AG04449 (cell line): Measurements from ENCODE around the gene SLC25A47.

Source experiments
- CTCF ChIA-PET: fragments of 350-600 bp; formaldehyde crosslinking; extraction: SDS; loops from one replicate; lab custom pipeline; 2021; ENCODE audit warnings: antibody characterized with exemption; lab: Yijun Ruan, JAX
- POLR2A ChIA-PET: fragments of 400-600, 350-600 bp; formaldehyde crosslinking; extraction: SDS; loops from one replicate; lab custom pipeline; 2020; ENCODE audit warnings: antibody characterized with exemption, inconsistent platforms; lab: Yijun Ruan, JAX
- DNase-seq: peaks from one replicate; pipeline ENCODE4 v3.0.0-alpha.2; 2010; ENCODE audit warnings: low read depth, low spot score
- H3K4me3 ChIP-seq: 2 replicates; pipeline ENCODE4 v1.5.1; 2011; ENCODE audit warnings: low read depth, mild to moderate bottlenecking, control low read depth, low read length
- CTCF ChIP-seq: IDR thresholded peaks from one replicate; pipeline ENCODE4 v1.5.1; 2011; ENCODE audit warnings: mild to moderate bottlenecking, moderate library complexity, low read length, control low read depth, inconsistent platforms; ENCODE audit not compliant: insufficient read depth; ENCODE audit errors: missing control alignments

SLC25A47 gene

DNA sequence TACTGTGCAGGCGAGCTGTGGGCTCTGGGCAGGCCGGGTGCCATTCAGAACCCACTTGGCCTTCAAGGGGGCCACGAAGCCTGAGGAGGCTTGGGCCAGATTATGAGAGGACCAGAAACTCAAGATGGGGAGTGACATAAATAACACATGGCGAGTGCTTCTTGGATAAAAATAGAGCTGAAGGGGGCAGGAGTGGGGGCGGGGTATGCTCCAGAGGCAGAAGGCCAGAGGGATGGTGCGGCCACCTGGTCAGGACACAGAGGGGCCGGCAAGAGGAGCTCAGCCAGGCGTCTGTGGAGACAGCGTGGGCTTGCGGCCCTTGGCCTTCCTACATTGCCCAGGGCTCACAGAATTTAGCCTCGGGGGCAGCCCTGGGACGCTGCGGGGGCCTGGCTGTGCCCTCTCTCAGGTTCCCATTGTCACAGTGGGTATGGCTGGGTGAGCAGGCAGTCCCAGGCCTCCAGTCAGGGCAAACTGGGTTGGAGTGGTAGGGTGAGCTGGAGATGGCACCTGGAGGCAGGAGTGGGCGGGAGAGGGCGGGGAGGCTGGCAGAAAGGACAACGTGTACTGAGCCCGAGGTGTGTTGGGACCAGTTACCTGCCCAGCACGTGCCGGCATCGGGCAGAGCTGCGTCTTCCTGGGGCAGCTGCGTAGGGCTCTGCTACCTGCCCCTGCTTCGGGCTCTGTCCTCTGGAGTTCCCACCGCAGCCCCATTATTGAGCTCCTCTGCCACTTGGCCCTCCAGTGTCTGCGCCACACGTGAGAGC lies 9.5 kb upstream of the SLC25A47 start:
- TF ChIP-seq CTCF = no peak
- H3K4me3 ChIP-seq = no peak overlapping the region
- CTCF ChIA-PET = interaction anchor here (0.9 to 3.9 kb wide), 5 partner anchors 9 to 31 kb away, joined by 3 to 15 read pairs (median 6); no protein-coding TSS in a partner anchor
- POLR2A ChIA-PET = interaction anchor here (0.5 to 0.6 kb wide), 2 partner anchors 13 to 42 kb away, joined by 3 to 4 read pairs; no protein-coding TSS in a partner anchor
- DNase-seq = no peak

- ChIA-PET POLR2A (no interaction called here), CTCF (interaction anchor here (1.4 to 3.9 kb wide), 2 partner anchors 11 to 29 kb away, joined by 6 to 15 read pairs; no protein-coding TSS in a partner anchor)
Observed at GRCh38 chr14:100314724-100315123, 8.4 kb upstream of the SLC25A47 start.

DNA sequence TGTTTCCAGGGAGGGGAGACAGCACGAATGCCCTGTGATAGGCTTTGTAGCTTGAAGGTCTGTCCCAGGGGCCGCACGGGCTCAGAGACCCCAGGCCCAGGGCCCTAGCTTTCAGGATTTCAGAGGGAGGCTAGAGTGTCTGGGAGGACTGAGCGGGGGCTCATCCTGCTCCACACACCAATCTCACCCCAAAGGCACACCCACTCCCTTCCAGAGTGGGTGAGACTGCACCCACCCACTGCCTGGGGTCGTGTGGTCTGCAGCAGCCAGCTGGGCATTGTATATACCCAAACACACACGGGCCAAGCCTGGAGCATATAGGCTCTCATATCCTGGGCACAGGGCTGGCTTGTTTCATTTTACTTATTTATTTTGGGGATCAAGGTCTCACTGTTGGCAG lies 5.8 kb upstream of the SLC25A47 start:
- ChIA-PET CTCF (interaction anchor here (1.6 to 1.8 kb wide), 2 partner anchors 9 to 15 kb away, joined by 5 to 10 read pairs; no protein-coding TSS in a partner anchor), POLR2A (no interaction called here)

More at GRCh38 chr14:100314724-100315123, 8.4 kb upstream of the SLC25A47 start:
- no peak for TF ChIP-seq CTCF
- H3K4me3 ChIP-seq = no peak overlapping the region
- DNase-seq = no peak

DNA sequence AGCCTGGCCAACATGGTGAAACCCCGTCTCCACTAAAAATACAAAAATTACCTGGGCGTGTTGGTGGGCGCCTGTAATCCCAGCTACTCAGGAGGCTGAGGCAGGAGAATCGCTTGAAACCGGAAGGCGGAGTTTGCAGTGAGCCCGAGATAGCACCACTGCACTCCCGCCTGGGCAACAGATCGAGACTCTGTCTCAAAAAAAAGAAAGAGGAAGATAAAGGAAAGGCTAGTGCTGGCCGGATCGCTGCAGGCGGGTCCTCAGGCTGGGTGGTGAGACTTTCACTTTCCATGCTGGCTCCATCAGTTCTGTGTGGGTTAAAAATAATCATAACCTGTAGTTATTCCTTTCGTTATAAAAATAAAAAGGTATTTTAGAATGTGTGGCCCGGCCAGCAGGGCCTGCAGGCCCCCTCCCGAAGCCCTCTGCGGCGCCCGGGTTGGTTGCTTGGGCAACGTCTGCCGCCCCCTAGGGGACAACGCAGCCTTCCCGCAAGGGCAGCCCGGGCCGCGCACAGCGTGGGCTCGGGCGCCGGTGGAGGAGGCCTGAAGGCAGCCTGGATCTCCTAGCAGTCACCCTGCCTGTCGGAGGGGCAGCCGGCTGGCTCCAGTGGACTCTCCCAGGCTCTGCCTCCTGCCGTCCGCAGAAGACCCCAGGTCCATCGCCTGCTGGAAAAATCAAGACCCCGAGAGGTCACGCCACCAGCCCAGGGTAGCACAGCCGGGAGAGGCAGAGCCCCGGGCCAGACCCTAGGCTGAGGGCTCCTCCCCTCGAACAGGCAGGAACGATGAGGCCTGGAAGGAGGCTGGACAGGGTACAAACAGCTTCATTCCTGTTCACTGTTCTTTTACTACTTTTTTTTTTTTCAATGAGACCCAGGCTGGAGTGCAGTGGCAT lies 5.0 kb upstream of the SLC25A47 start:
- no peak for DNase-seq
- peak overlapping the region; percentile 1; the same call in 1 of the 2 replicates for H3K4me3 ChIP-seq
- peak; percentile 87 for TF ChIP-seq CTCF
- ChIA-PET POLR2A (no interaction called here), CTCF (interaction anchor here (0.9 to 1.8 kb wide), 6 partner anchors 8 to 35 kb away, joined by 3 to 10 read pairs (median 4); no protein-coding TSS in a partner anchor)

More for the DNA sequence above, 5.8 kb upstream of the SLC25A47 start:
- no peak overlapping the region for H3K4me3 ChIP-seq
- DNase-seq = no peak
- TF ChIP-seq CTCF = no peak

DNA sequence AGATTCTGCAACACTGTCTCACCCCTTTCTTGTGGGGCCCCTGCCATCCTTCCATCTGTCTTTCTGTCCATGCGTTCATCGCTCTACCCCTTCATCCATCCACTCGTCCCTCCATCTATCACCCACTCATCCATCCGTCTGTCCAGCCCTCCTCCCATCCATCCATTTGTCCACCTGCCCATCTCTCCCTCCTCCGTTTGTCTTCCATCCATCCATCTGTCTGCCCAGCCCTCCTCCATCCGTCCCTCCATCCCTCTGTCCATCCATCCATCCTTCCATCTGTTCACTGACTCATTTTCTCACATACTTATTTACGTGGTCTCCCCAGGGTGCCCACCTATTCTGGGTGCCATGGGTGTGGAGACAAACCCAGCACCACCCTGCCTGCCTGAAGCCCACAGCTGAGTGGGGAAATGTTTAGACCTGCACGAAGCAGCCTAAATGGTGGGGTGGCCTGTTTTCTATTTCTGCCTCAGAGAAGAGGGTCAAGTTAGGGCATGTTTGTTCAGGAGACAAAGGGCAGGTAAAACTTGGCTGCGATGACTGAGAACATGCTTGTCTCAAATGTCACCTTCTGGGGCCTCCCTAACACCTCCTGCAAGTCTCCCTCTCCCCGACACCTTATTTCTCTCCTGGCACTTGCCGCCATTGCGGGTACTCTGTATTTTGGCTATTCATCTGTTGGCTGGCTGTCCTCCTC lies 2.8 kb upstream of the SLC25A47 start:
- CTCF ChIA-PET = interaction anchor here (1.7 kb wide), 1 partner anchor 13 kb away, joined by 5 read pairs; no protein-coding TSS in a partner anchor
- POLR2A ChIA-PET = no interaction called here
- no peak for TF ChIP-seq CTCF
- DNase-seq = no peak
- H3K4me3 ChIP-seq = no peak overlapping the region
